Right lung (tissue), 10 donors: ENCODE results near the gene PDZRN4. TPM values are rescaled to one million over a fixed set of nuclear protein-coding genes. Genes with fewer than 3 reads are reported as not detected.
"Not testable (repeated sequence)": the region's sequence is repeated elsewhere in the genome, so short reads cannot be mapped to it uniquely, and the experiment has no call there.

ENCODE experiments used
- DNase-seq, 2 donors: peaks; one replicate each; pipeline ENCODE4 v3.0.0-alpha.2; 2013
- long read RNA-seq, 8 donors: transcript quantifications; one replicate each; lab custom pipeline, GENCODE V29; 2026
- polyA plus RNA-seq, 5 donors: library from polyadenylated mRNA; unstranded; fragments of 120-200 nt; gene quantifications; one replicate each; pipeline versions ENCODE4 v1.2.1 to v1.2.3, GENCODE V29; 2013; ENCODE audit warnings: inconsistent platforms in 1 of 5, low replicate concordance in 1 of 5; ENCODE audit not compliant: insufficient read length in 5 of 5, insufficient read depth in 1 of 5

PDZRN4 gene
- polyA plus RNA-seq = under 1 TPM; 0.16 to 0.59 (median 0.35) TPM
- long read RNA-seq, donor 1 = 0 reads
- long read RNA-seq, donor 2 = 0 reads
- long read RNA-seq, donor 3 = 0 reads
- long read RNA-seq, donor 4 = 0 reads
- long read RNA-seq, donor 5 = 0 reads
- long read RNA-seq, donor 6 = 0 reads
- long read RNA-seq, donor 7 = 0 reads
- long read RNA-seq, donor 8 = 0 reads

DNA sequence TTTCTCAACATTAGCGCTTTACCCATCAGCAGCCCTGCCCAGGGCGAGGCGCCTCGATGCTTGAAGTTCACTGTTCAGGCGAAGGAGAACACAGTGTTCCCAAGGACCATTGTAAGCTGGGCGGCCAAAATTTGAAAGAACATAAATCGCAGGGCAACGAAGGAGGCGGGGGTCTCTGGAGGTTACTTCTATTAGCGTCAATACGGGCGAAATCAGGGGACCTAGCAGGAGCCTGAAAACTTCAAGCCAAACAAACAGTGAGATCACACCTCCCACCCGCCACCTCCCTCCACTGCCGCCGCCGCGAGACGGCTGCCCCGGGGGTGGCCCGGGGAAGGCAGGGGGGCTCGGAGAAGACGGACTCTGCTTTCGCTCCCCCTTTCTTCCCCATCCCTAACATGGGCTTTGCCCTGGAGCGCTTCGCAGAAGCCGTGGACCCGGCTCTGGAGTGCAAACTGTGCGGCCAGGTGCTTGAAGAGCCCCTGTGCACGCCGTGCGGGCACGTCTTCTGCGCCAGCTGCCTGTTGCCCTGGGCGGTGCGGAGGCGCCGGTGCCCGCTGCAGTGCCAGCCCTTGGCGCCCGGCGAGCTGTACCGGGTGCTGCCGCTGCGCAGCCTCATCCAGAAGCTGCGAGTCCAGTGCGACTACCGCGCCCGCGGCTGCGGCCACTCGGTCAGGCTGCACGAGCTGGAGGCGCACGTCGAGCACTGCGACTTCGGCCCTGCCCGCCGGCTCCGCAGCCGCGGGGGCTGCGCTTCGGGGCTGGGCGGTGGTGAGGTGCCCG, at the start of gene PDZRN4:
Gene PDZRN4 (plus strand): TSS at position 263 of the 783 bp plus-strand sequence.
- no peak for DNase-seq

DNA sequence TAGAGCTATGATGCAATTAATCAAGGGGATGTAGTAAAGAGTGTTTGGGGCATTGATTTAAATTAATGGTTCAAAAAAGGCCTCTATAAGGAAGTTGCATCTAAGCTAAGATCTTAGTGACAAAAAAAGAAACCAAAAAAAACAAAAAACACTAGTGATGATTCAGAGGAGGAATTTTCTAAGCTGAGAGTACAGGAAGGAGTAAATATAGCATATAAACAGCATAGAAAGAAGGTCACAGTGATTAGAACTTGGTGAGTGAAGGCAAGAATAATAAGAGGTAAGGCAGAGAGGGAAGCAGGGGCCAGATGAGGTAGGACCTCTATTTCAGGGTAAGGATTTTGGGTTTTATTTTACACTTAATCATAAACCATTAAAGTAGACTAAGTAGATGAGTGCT, 48.0 kb upstream of the PDZRN4 start:
- DNase-seq = no peak

DNA sequence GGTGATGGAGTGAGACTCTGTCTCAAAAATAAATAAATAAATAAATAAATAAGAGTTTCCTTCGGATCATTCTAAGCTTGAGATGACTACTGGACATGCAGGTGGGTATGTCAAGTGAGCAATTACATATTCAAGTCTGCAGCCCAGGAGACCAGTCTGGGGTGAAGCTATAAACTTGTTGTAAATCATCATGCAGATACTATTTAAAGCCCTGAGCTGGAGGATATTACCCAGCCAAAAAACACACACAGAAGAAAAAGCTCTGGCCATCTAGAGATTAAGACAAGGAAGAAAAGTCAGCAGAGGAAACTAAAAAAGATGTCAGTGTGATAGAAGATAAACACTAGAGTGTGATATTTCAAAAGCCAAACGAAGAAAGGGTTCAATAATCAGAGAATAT, 47.0 kb upstream of the PDZRN4 start:
- no peak for DNase-seq

DNA sequence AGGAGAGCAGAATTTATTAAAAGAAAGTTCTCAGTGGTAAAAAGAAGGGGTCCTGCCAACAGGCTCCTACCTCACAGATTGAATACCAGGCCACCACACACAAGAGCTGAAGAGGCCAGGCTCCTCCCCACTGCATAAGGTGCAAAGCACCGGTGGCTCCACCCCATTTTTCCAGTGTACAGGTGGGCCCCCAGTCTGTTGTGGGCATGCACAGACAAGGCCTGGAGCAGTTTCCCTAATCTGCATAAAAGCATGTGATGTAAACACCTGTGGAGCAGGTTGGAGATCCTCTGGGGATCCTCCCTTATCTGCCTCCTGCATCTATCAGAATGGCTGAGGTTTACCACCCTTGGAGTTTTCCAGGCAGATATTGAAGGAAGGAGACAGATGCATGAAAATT, 45.7 kb upstream of the PDZRN4 start:
- no peak for DNase-seq

DNA sequence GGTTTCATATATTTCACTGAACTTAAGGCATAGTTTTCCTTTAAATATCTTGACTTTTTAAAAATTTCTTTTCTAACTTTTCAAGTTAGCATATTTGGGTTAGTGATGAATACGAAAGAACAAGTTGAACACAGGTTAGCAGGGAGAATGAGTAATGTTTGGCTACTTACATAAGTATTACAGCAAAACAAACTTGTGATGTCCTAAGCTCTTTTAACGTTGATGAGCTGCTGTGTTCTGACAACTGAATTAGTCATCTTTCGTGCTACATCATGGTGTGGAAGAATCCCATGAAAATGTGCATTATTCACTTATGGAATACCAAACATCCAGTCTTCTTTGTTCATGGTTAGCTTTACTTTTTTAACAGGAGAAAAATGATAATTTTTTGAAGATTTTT, 36.3 kb upstream of the PDZRN4 start:
- DNase-seq = no peak

DNA sequence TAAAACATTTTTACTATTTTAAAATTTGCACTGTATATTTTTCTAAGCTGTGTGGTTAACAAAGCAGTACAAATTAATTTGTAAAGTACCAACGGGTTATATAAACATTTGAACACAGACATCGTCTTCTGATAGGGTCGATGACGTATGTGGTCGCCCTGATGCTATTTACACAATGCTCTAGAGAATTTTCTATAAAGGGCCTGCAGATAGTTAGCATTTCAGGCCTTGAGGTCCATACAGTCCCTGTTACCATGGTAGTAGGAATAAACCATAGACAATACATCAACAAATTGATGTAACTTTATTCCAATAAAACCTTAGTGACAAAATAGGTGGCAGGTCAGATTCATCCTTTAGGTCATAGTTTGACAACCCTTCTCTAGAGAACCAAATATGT, 25.7 kb upstream of the PDZRN4 start:
- no peak for DNase-seq

DNA sequence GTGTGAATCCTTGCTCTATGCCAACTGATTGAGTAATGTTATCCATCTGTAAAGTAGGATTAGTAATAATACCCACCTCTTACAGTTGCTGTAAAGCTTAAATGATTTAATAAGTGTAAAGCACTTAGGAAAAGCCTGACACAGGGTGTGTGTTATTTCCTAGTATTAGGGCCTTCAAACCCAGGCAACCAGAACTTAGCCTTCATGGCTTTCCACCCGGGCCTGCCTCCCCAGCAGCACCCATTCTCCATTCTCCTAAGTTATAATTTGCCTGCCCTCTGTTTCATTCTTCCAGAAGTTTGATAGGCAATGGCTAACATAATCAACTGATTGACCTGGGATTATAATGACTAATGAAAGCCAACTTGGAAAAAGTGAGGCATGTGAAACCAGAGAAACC, 20.4 kb upstream of the PDZRN4 start:
- DNase-seq = no peak

DNA sequence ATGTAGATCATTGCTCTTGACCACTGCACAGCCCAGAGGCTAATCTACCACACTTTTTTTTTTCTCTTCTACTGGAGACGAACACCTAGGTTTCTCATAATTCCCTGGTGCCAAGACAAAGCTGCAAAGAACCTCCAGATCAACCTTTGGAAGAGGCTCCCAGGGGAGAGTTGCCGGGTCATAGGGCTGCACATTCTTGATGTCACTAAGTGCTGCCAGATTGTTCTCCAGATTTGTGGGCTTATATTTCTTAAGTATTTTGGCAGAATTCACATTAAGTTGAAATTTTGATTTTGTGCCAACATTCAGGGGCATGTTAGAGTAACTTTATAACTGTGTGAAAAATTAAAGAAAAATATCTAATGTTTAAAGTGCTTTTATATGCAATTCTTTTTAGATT, 13.5 kb upstream of the PDZRN4 start:
- no peak for DNase-seq

DNA sequence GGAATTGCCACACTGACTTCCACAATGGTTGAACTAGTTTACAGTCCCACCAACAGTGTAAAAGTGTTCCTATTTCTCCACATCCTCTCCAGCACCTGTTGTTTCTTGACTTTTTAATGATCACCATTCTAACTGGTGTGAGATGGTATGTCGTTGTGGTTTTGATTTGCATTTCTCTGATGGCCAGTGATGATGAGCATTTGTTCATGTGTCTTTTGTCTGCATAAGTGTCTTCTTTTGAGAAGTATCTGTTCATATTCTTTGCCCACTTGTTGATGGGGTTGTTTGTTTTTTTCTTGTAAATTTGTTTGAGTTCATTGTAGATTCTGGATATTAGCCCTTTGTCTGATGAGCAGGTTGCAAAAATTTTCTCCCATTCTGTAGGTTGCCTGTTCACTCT, 8.6 kb upstream of the PDZRN4 start:
- not testable (repeated sequence) for DNase-seq

DNA sequence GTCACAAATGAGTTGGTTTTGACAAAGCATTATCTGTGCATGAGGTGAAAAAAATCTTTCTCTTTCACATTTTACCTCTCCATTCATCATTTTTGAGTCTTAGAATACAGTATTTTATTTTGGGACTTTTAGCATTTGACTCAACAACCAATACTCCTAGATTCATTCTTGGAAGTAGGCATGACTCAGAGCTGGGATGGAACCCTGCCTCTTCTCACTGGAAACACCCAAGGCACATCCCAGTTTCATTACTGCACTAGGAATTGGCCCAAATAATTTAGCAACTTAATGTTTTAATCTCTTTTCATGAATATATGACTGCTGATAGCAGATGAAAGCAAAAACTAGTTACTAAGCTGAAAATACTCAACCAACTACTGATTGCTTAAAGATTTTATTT, 3.3 kb upstream of the PDZRN4 start:
- no peak for DNase-seq

DNA sequence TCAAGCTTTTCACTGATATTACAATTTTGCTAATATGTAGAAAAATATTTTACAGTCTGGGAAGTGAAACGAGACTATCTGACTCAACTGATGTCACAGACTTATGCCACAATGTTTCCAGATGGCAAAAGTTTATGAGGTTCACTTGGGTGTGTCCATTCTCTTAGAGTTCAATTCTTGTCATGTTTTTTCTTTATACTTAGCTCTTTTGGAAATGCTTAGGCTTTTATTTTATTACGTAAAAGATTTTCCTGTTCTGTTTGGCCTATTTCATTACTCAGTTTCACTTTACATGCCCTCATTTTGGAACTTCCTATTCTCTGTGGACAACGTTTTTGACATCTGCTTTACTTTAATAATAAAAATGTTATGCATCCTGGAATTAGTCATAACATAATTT, 2.1 kb upstream of the PDZRN4 start:
- no peak for DNase-seq

DNA sequence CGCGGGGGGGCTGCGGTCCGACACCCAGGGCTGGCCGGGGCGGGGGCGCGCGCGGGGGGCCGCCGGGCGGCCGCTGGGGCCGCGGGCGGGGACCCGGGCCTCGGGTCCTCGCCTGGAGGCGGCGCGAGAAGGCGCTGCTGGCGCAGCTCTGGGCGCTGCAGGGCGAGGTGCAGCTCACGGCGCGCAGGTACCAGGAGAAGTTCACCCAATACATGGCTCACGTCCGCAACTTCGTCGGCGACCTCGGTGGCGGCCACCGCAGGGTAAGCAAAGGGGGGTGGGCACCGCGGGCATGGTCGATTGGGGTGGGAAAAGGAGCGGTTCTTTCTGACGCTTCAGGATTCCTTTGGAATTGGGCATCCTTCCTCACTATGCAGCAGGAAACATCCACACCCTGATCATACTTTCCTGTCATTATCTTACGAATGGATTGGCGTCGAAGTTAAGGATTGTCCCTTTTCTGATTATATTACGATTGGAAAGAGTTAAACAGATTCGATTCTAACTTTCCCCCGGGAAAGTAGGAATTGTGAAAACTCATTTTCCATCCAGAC, 798 bp downstream of the PDZRN4 start:
- DNase-seq = no peak

DNA sequence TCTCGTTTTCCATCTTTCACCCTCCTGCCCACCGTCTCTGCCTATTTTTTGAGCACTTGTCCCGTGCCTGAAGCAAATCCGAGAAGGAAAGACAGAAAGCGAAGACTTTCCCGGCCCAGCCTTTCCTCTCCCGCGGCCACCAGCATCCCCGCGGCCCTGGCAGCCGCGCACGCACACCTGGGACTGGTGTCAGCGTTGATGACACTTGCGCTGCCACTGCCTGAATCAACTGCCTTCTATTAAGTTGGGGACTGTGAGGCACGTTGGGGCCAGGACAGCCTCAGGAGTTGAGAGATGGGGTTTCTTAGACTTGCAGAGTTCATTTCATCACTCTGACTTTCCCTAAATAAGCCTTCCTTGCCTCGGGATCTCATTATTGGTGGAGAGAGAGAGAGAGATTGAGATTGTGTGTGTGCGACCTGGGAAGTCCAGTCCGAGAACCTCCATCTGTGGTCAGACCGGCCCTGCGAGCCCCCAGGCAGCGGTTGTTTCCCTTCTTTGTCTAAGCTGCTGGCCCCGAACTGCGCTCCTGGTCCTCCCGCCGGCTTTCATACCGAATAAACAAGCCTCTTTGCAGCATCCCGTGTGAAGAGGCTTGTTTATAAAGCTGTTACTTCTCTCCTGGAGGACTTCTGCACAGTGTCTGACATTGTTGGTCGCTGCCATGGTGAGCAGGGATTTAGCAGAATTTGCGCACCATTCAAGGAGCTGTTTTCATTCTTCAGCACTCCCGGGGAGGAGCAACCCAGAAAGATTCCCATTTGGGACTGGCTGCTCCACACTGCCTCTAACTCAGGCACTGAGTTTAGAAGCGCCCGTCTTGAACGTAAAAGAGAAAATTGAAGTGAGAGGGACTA, 1.5 kb downstream of the PDZRN4 start:
- no peak for DNase-seq

DNA sequence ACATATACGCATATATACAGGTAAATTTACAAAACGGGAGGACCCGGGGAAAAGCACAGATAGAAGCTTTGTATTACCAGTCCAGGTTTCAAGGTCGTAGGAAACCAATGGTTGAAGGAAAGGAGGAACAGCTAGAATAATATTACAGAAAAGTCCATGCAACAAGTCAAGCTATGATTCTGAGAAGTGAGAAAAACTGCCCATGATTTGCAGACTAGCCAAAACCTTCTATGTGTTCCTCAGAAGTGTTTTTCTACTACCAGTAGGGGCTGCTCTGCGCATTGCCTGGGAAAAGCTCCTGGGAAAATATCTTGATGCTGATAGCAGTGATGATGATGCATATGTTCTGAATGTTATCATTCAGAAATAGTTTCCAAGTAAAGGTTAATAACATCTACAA, 2.2 kb downstream of the PDZRN4 start:
- DNase-seq = no peak

DNA sequence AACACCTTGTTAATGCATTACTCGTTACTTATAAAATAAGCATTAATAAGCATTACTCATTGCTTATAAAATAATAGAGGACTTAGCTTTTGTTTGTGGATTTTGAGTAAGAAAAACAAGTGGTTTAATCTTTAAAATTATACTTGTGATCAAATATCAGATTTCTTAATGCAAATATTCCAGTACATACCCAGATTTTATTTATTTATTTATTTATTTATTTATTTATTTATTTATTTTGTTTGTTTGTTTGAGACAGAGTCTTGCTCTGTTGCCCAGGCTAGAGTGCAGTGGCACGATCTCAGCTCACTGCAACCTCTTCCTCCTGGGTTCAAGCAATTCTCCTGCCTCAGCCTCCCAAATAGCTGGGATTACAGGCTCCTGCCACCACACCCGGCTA, 3.4 kb downstream of the PDZRN4 start:
- DNase-seq = not testable (repeated sequence)

DNA sequence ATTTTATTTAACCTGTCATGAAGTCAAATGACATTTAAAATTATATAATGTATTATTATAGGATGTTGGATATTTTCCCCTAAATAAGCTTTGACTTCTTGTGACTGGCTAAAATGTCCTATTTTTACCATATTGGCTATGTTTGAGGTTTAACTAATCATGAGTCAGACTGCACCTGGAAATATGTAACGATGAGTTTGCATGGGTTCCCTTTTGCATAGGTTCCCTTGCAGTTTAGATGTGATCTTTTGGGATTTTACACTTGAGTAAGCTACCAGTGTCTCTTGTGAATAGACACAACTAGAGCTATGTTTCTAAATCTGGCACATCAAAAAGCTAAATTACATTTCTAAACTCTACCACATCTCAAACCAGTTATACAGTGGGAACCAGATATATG, 5.2 kb downstream of the PDZRN4 start:
- no peak for DNase-seq

DNA sequence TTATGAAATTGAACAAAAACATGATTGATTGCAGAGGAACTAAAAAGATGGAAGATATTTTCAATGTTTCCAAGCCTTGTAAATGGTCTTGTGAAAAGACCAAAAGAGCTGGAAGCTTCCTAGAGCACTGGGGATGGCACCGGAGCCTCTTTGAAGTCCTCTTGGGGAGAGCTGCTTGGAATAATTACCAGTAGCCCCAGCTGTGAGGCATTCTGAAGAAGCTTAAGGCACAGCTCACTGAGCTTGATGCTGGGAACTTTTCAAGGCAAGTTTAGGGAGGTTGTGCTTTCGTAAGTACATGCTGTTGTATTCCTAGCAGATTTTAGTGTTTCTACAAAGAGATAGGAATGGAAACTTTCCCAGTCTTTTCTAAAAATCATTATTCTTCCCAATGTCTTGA, 13.9 kb downstream of the PDZRN4 start:
- no peak for DNase-seq

DNA sequence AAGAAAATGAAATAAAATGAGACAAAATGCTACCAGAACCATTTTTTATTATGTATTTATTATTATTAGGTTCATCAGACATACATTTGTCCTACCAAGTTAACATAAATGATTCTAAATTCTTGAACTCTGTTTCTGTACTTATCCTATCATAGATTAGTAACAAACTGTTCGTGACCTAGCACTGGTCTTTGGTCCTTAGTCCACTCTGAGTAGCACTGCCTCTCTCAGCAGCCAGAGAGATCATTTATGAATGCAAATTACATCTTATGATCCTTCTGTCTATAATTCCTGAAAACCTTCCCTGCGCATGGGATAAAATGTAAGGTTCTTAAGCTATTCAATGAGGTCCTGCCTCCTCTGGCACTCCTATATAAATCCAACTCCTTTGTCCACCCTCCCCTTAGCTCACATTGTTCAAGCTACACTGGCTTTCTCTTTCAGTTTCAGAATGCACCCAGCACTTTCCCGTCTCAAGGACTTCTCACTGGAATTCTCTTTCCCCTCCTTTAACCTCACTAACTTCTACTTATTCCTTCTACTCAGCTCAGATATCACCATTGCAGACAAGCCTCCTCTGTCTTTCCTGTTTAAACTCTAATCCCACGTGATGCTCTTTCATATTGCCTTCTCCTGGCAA, 17.1 kb downstream of the PDZRN4 start:
- DNase-seq = no peak

DNA sequence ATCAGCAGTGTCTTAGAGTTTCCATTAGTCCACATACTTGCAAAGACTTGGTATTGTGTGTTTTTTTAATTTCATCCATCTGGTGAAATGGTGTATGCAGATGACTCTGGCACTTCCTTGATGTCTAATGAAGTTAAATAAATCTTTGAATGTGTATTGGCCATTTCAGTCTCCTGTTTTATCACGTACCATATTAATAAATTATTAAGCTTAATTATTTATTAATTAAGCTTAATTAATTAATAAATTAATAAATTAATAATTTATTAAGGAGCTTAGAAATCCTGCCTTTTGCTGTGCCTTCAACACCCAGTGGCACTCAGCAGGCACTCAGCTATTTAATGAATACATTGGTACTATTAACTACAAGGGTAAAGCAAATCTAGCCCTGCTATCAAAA, 18.2 kb downstream of the PDZRN4 start:
- DNase-seq = no peak

DNA sequence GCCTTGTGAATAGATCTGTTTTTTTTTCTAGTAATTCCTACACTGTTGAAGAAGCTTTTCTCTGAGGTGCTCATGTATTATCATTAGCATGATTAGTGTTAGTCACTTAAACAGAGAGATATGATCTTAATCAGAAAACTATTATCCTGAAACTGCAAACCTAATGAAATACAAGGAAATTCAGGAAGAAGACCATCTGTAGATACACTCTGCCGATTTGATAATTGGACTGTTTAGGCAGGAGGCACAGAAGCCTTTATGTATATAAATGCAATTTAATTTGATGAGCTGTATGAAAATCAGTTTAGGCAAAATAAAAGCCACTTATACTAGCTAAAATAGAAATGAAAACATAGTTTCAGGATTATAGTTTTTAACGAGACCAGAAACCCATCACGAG, 23.3 kb downstream of the PDZRN4 start:
- no peak for DNase-seq

DNA sequence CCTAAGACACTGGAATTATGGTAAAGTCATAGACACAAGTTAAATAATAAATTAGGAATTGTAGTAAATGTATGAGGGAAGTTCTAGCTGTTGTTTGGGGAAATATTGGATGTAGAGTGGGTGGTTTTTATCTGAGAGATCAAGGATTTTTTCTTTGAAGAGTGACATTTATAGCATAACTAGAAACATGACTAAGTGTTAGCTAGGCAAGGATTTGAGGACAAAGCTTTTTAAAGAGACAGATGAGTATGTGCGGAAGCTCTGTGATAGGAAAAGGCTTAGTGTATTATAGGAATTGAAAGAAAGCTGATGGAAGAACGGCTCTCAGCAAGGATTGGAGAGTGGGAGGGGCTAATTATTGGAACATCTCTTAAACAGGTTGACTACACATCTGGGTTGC, 24.5 kb downstream of the PDZRN4 start:
- DNase-seq = no peak

DNA sequence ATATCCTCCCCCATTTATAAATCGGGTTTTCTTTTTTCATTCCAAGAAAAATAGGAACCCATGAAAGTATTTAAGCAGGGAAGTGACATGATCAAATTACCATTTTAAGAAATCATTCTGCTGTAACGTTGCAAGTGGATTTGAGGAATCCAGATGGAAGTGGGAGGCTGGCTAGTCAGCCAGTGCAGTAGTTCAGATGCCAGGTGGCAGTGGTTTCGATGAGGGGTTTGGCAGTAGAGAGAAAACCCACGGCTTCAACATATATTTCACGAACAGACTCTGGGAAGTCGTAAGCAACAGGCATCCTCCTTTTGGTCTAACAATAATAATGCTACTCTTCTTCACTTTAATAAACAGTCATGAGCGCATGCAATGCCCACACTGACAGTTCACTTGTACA, 25.0 kb downstream of the PDZRN4 start:
- no peak for DNase-seq
